Upper lobe of left lung (tissue), 6 donors: ENCODE results near the gene MAN1B1. TPM values are rescaled to one million over a fixed set of nuclear protein-coding genes. Genes with fewer than 3 reads are reported as not detected.

Source experiments
- ATAC-seq, 2 donors: fragments of 200-7000 bp; cut with Tn5 transposase; one replicate each; pipeline ENCODE4 v1.9.1; 2022; ENCODE audit warnings: mild to moderate bottlenecking in 2 of 2, moderate library complexity in 2 of 2; ENCODE audit not compliant: low FRiP score in 2 of 2
- DNase-seq, 2 donors: peaks; one replicate each; pipeline ENCODE4 v3.0.0-alpha.2; 2019 to 2020
- H3K27ac ChIP-seq, 4 donors: fragments of 200-600 bp; sonication (generic); one replicate each; pipeline ENCODE4 v1.5.1; 2016 to 2019
- H3K27me3 ChIP-seq, 4 donors: fragments of 200-600 bp; sonication (generic); one replicate each; pipeline ENCODE4 v1.5.1; 2017 to 2019
- H3K36me3 ChIP-seq, 4 donors: fragments of 200-600 bp; sonication (generic); one replicate each; pipeline ENCODE4 v1.5.1; 2016 to 2019
- H3K4me1 ChIP-seq, 4 donors: fragments of 200-600 bp; sonication (generic); one replicate each; pipeline ENCODE4 v1.5.1; 2018 to 2019
- H3K4me3 ChIP-seq, 4 donors: fragments of 200-600 bp; sonication (generic); one replicate each; pipeline ENCODE4 v1.5.1; 2017 to 2019; ENCODE audit warnings: mild to moderate bottlenecking in 2 of 4, moderate library complexity in 1 of 4
- H3K9me3 ChIP-seq, 4 donors: fragments of 200-600 bp; sonication (generic); one replicate each; pipeline ENCODE4 v1.5.1; 2018 to 2019
- CTCF ChIP-seq, 6 experiments: fragments of 450-650 bp in 4 of 6; fragments of 200-600 bp in 2 of 6; sonication (generic) in 2 of 6; IDR thresholded peaks; one replicate each; pipeline ENCODE4 v1.5.1; 2016 to 2019; ENCODE audit warnings: antibody characterized with exemption in 6 of 6
- EP300 ChIP-seq, 4 donors: sonication (generic); formaldehyde crosslinking; IDR thresholded peaks; one replicate each; pipeline ENCODE4 v1.5.1; 2017; ENCODE audit warnings: antibody characterized with exemption in 4 of 4, control low read depth in 2 of 4
- POLR2A ChIP-seq, 4 donors: fragments of 450-650 bp; IDR thresholded peaks; one replicate each; pipeline ENCODE4 v1.5.1; 2016 to 2017; ENCODE audit warnings: antibody characterized with exemption in 4 of 4, mild to moderate bottlenecking in 2 of 4
- POLR2AphosphoS5 ChIP-seq, 2 donors: sonication (generic); formaldehyde crosslinking; IDR thresholded peaks; one replicate each; pipeline ENCODE4 v1.5.1; 2017; ENCODE audit warnings: antibody characterized with exemption in 2 of 2
- WGBS, 2 donors: methylation state at CpG; one replicate each; pipeline ENCODE4 v1.1.5; 2017 to 2018; 5-methylcytosine and 5-hydroxymethylcytosine counted together
- total RNA-seq, 6 donors: library from RNA; depleted of rRNA in 4 of 6; stranded (reverse); fragments of >200 nt in 4 of 6; gene quantifications; one replicate each; pipeline versions ENCODE4 v1.1.0 to v1.2.1, GENCODE V29; 2016 to 2021
- donor health status: DM: no; HTN: no; CAD: no; lungs with moderate emphysema.
- donor health status: DM: no; HTN: yes; CAD: no; lungs with severe emphysema.

Gene MAN1B1
- total RNA-seq, 6 donors from 2014 or later = 38.0 to 97.4 (median 54.1) TPM

GRCh38 chr9:137044037-137044436, 42.7 kb upstream of the MAN1B1 start:
- DNase-seq (peak in 1 of 2 donors; percentile 57), ATAC-seq (no peak)
- Histone ChIP-seq H3K4me3 (peak overlapping the region; percentile 7 to 82 (median 64)), H3K9me3 (no peaks in the 10 kb centered on the region), H3K27me3 (peaks cover 0 to 40% (median 12%) of the 10 kb centered on the region in 4 donors), H3K4me1 (peaks cover 36 to 60% (median 45%) of the 10 kb centered on the region in 4 donors), H3K36me3 (peaks cover 0 to 17% (median 15%) of the 10 kb centered on the region in 4 donors), H3K27ac (peak overlapping the region; percentile 72 to 81 (median 76))
- TF ChIP-seq POLR2AphosphoS5 (IDR thresholded peaks at IDR 0.05) = no peak
- TF ChIP-seq POLR2A (IDR thresholded peaks at IDR 0.05) = no peak
- TF ChIP-seq CTCF (IDR thresholded peaks at IDR 0.05) = no peak
- no peak for TF ChIP-seq EP300 (IDR thresholded peaks at IDR 0.05)
- 8 to 43% methylated on average over 2 to 10 of the region's 12 CpGs for WGBS, 2 donors

DNA sequence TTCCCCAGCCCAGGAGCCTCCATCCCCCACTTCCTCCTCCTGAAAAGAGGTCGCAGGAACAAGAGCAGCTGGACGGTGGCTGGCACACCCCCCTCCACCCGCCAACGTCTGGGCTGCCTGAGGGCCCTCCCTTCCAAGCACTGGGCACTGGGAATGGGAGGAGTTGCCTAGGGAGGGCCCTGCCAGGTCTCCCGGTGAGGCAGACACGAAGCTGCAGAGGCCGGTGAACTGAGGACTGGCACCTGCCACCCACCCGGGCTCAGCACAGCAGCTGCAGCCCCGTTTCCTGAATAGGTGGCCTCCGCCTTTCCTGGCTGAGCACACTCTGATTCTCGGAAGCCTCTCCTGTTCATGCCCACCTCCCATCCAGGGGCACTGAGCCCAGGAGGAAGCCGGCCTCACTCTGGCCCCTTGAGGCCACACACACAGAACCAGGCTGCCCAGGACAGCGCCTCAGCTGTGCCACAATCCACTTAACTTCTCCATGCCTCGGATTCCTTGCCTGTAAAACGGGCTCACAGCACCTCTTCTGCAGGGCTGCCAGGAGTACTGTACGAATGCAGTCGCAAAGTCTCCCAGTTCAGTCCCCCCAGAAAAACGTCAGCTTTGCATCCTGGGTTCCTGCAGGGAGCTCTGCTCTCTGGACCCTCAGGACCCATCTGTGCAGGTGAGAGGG, 42.1 kb upstream of the MAN1B1 start:
- Histone ChIP-seq H3K36me3 (peaks cover 0 to 11% (median 9%) of the 10 kb centered on the region in 4 donors), H3K27ac (peak overlapping the region; percentile 72 to 81 (median 76)), H3K27me3 (peaks cover 0 to 46% (median 15%) of the 10 kb centered on the region in 4 donors), H3K4me1 (peaks cover 36 to 60% (median 45%) of the 10 kb centered on the region in 4 donors), H3K4me3 (peak overlapping the region; percentile 38 to 82 (median 64)), H3K9me3 (no peaks in the 10 kb centered on the region)
- ATAC-seq (peak in 1 of 2 donors; percentile 4), DNase-seq (peak; percentile 41 to 64)
- TF ChIP-seq POLR2A (IDR thresholded peaks at IDR 0.05) = no peak
- peak in 1 of 4 donors; percentile 7 for TF ChIP-seq EP300 (IDR thresholded peaks at IDR 0.05)
- TF ChIP-seq CTCF (IDR thresholded peaks at IDR 0.05) = no peak
- peak; percentile 54 to 59 for TF ChIP-seq POLR2AphosphoS5 (IDR thresholded peaks at IDR 0.05)
- 22 to 26% methylated on average over 9 to 17 of the region's 18 CpGs for WGBS, 2 donors

- WGBS, 2 donors = 1% methylated on average over 47 of the region's 96 CpGs; no CpG with 5 or more reads in 1 of the 2 donors
- Histone ChIP-seq H3K27ac (peak overlapping the region; percentile 50 to 81 (median 76)), H3K36me3 (peaks cover 0 to 3% (median 3%) of the 10 kb centered on the region in 4 donors), H3K27me3 (peaks cover 0 to 49% (median 16%) of the 10 kb centered on the region in 4 donors), H3K9me3 (no peaks in the 10 kb centered on the region), H3K4me1 (peaks cover 36 to 58% (median 42%) of the 10 kb centered on the region in 4 donors), H3K4me3 (peak overlapping the region; percentile 55 to 82 (median 64))
- TF ChIP-seq EP300 (IDR thresholded peaks at IDR 0.05) (no peak), POLR2AphosphoS5 (IDR thresholded peaks at IDR 0.05) (no peak), CTCF (IDR thresholded peaks at IDR 0.05) (no peak)
- ATAC-seq (peak in 1 of 2 donors; percentile 23), DNase-seq (peak in 1 of 2 donors; percentile 86)
These were observed 41.3 kb upstream of the MAN1B1 start for GRCh38 chr9:137045294-137046087.

- WGBS, 2 donors = 0 to 3% methylated on average over 12 to 43 of the region's 57 CpGs
- no peaks in the 10 kb centered on the region for H3K9me3 ChIP-seq
- H3K4me3 ChIP-seq = peak within 1 kb of the TSS; percentile 55 to 82 (median 64)
- peak; percentile 76 to 96 for DNase-seq
- peak within 1 kb of the TSS; percentile 50 to 81 (median 76) for H3K27ac ChIP-seq
- peak; percentile 59 to 85 for ATAC-seq
- TF ChIP-seq CTCF (IDR thresholded peaks at IDR 0.05) (peak; percentile 69 to 91 (median 90)), POLR2A (IDR thresholded peaks at IDR 0.05) (no peak), POLR2AphosphoS5 (IDR thresholded peaks at IDR 0.05) (no peak)
- peaks cover 0 to 49% (median 16%) of the 10 kb centered on the region in 4 donors for H3K27me3 ChIP-seq
- H3K36me3 ChIP-seq = no peaks in the 10 kb centered on the region
- peaks cover 30 to 53% (median 37%) of the 10 kb centered on the region in 4 donors for H3K4me1 ChIP-seq
These were observed 40.5 kb upstream of the MAN1B1 start, which contains the start of gene NPDC1 for GRCh38 chr9:137046088-137046787. Gene NPDC1 (minus strand): TSS chr9:137046177. CDS start chr9:137045989, 188 bp downstream.
